ENCODE results near the gene WFIKKN2.

DNA sequence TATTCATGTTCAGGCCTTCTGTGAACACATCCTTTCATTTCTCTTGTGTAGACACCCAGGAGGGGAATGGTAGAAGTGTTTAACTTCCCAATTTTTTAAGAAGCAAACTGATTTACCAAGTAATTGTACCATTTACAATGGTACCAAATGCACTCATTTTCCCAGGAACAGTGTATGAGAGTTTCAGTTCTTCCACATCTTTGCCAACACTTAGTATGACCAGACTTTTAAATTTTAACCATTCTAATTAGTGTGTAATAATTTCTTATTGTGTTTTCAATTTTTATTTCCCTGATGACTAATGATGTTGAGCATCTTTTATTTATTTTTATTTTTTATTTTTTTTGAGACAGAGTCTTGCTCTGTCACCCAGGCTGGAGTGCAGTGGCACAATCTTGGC is 10.2 kb upstream of the WFIKKN2 start:
- TF ChIP-seq POLR2A (IDR thresholded peaks at IDR 0.05; ENCODE audit: low read length) (no peak), ZFP36 (IDR thresholded peaks at IDR 0.05; ENCODE audit: borderline replicate concordance, partially characterized antibody) (no peak), NR3C1 (IDR thresholded peaks at IDR 0.05) (no peak), HDAC2 (IDR thresholded peaks at IDR 0.05) (no peak), RFX5 (IDR thresholded peaks at IDR 0.05) (no peak), CHD4 (IDR thresholded peaks at IDR 0.05; ENCODE audit: borderline replicate concordance) (no peak), ZC3H11A (IDR thresholded peaks at IDR 0.05) (no peak)
- TF ChIP-seq, protein P1, sequence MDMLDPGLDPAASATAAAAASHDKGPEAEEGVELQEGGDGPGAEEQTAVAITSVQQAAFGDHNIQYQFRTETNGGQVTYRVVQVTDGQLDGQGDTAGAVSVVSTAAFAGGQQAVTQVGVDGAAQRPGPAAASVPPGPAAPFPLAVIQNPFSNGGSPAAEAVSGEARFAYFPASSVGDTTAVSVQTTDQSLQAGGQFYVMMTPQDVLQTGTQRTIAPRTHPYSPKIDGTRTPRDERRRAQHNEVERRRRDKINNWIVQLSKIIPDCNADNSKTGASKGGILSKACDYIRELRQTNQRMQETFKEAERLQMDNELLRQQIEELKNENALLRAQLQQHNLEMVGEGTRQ (IDR thresholded peaks at IDR 0.05) = no peak

Measured in A549 (cell line).